Rectal smooth muscle tissue (tissue), 1 donor: Measurements from ENCODE around the gene NPAS3.

ENCODE experiments used
- H3K27ac ChIP-seq: one replicate; pipeline ENCODE4 v1.7.0; 2013; ENCODE audit warnings: low read depth, low read length, inconsistent platforms
- H3K27me3 ChIP-seq: one replicate; pipeline ENCODE4 v1.7.0; 2013; ENCODE audit warnings: low read length; ENCODE audit not compliant: control insufficient read depth, insufficient read depth
- H3K36me3 ChIP-seq: one replicate; pipeline ENCODE4 v1.7.0; 2013; ENCODE audit warnings: low read length; ENCODE audit not compliant: control insufficient read depth, insufficient read depth
- H3K4me1 ChIP-seq: one replicate; pipeline ENCODE4 v1.7.0; 2013; ENCODE audit warnings: low read length; ENCODE audit not compliant: control insufficient read depth, insufficient read depth
- H3K4me3 ChIP-seq: one replicate; pipeline ENCODE4 v1.7.0; 2013; ENCODE audit warnings: low read length
- H3K9ac ChIP-seq: one replicate; pipeline ENCODE4 v1.7.0; 2013; ENCODE audit warnings: low read length

Gene NPAS3

GRCh38 chr14:33271891-33272290 is 333.2 kb downstream of the NPAS3 start:
- no peaks in the 10 kb centered on the region for H3K36me3 ChIP-seq
- no peaks in the 10 kb centered on the region for H3K27me3 ChIP-seq
- no peaks in the 10 kb centered on the region for H3K4me1 ChIP-seq
- no peak overlapping the region for H3K27ac ChIP-seq
- no peak overlapping the region for H3K9ac ChIP-seq
- H3K4me3 ChIP-seq = no peak overlapping the region

- Histone ChIP-seq H3K36me3 (no peaks in the 10 kb centered on the region), H3K4me1 (no peaks in the 10 kb centered on the region), H3K9ac (no peak overlapping the region), H3K27ac (no peak overlapping the region), H3K27me3 (no peaks in the 10 kb centered on the region), H3K4me3 (no peak overlapping the region)
Measured at GRCh38 chr14:33273978-33274377, 335.3 kb downstream of the NPAS3 start.

GRCh38 chr14:33275879-33276278 is 337.2 kb downstream of the NPAS3 start:
- H3K27ac ChIP-seq = no peak overlapping the region
- H3K4me1 ChIP-seq = no peaks in the 10 kb centered on the region
- H3K9ac ChIP-seq = no peak overlapping the region
- no peaks in the 10 kb centered on the region for H3K36me3 ChIP-seq
- no peak overlapping the region for H3K4me3 ChIP-seq
- no peaks in the 10 kb centered on the region for H3K27me3 ChIP-seq

- no peaks in the 10 kb centered on the region for H3K36me3 ChIP-seq
- no peak overlapping the region for H3K27ac ChIP-seq
- H3K9ac ChIP-seq = no peak overlapping the region
- no peaks in the 10 kb centered on the region for H3K27me3 ChIP-seq
- no peaks in the 10 kb centered on the region for H3K4me1 ChIP-seq
- H3K4me3 ChIP-seq = no peak overlapping the region
Measured at GRCh38 chr14:33279865-33280264, 341.2 kb downstream of the NPAS3 start.

- no peak overlapping the region for H3K4me3 ChIP-seq
Measured at GRCh38 chr14:33280646-33281045, 342.0 kb downstream of the NPAS3 start.

GRCh38 chr14:33282331-33283230 is 343.9 kb downstream of the NPAS3 start:
- Histone ChIP-seq H3K27me3 (no peaks in the 10 kb centered on the region), H3K36me3 (no peaks in the 10 kb centered on the region), H3K4me1 (no peaks in the 10 kb centered on the region), H3K9ac (peak overlapping the region; percentile 32), H3K27ac (no peak overlapping the region), H3K4me3 (no peak overlapping the region)

More at GRCh38 chr14:33280646-33281045, 342.0 kb downstream of the NPAS3 start:
- Histone ChIP-seq H3K36me3 (no peaks in the 10 kb centered on the region), H3K9ac (no peak overlapping the region), H3K4me1 (no peaks in the 10 kb centered on the region), H3K27ac (no peak overlapping the region), H3K27me3 (no peaks in the 10 kb centered on the region)

- Histone ChIP-seq H3K27me3 (no peaks in the 10 kb centered on the region), H3K27ac (no peak overlapping the region), H3K4me1 (no peaks in the 10 kb centered on the region), H3K9ac (no peak overlapping the region), H3K4me3 (no peak overlapping the region), H3K36me3 (no peaks in the 10 kb centered on the region)
Measured at GRCh38 chr14:33285902-33286700, 347.4 kb downstream of the NPAS3 start.

- Histone ChIP-seq H3K36me3 (no peaks in the 10 kb centered on the region), H3K4me1 (no peaks in the 10 kb centered on the region), H3K27me3 (no peaks in the 10 kb centered on the region), H3K9ac (no peak overlapping the region), H3K4me3 (no peak overlapping the region), H3K27ac (no peak overlapping the region)
Measured at GRCh38 chr14:33287189-33287588, 348.5 kb downstream of the NPAS3 start.

GRCh38 chr14:33290641-33291040 is 352.0 kb downstream of the NPAS3 start:
- Histone ChIP-seq H3K27me3 (no peaks in the 10 kb centered on the region), H3K27ac (no peak overlapping the region), H3K4me3 (no peak overlapping the region), H3K4me1 (no peaks in the 10 kb centered on the region), H3K9ac (no peak overlapping the region), H3K36me3 (no peaks in the 10 kb centered on the region)

- Histone ChIP-seq H3K9ac (no peak overlapping the region), H3K4me3 (no peak overlapping the region), H3K36me3 (no peaks in the 10 kb centered on the region), H3K4me1 (no peaks in the 10 kb centered on the region), H3K27me3 (no peaks in the 10 kb centered on the region), H3K27ac (no peak overlapping the region)
Measured at GRCh38 chr14:33291529-33292104, 352.9 kb downstream of the NPAS3 start.

GRCh38 chr14:33294419-33294818 is 355.7 kb downstream of the NPAS3 start:
- no peak overlapping the region for H3K9ac ChIP-seq
- H3K4me1 ChIP-seq = no peaks in the 10 kb centered on the region
- H3K4me3 ChIP-seq = no peak overlapping the region

GRCh38 chr14:33297565-33297964 is 358.9 kb downstream of the NPAS3 start:
- Histone ChIP-seq H3K27me3 (no peaks in the 10 kb centered on the region), H3K4me3 (no peak overlapping the region), H3K9ac (no peak overlapping the region), H3K36me3 (no peaks in the 10 kb centered on the region), H3K27ac (no peak overlapping the region), H3K4me1 (no peaks in the 10 kb centered on the region)

More at GRCh38 chr14:33294419-33294818, 355.7 kb downstream of the NPAS3 start:
- Histone ChIP-seq H3K27ac (no peak overlapping the region), H3K27me3 (no peaks in the 10 kb centered on the region), H3K36me3 (no peaks in the 10 kb centered on the region)
